ENCODE measurements around the gene KIFC1. TPM values are rescaled to one million over a fixed set of nuclear protein-coding genes. Genes with fewer than 3 reads are reported as not detected.

Gene KIFC1
- total RNA-seq, 2 donors from 2014 or later, result 103 to 170 TPM

Other genes with a start within 250 kb of the KIFC1 start
- gene COL11A2, start 199.4 kb upstream of the KIFC1 start, total RNA-seq, result 1 to 10 TPM; 1.8 to 4.6 TPM
- 10 to 100 TPM; 46.6 to 89.0 TPM for gene RXRB, start 191.2 kb upstream of the KIFC1 start, total RNA-seq
- 10 to 100 TPM; 45.8 to 78.2 TPM for gene SLC39A7, start 191.0 kb upstream of the KIFC1 start, total RNA-seq
- gene HSD17B8, start 187.2 kb upstream of the KIFC1 start, total RNA-seq, result 10 to 100 TPM; 14.7 to 17.5 TPM
- gene RING1, start 183.3 kb upstream of the KIFC1 start, total RNA-seq, result 10 to 100 TPM; 30.3 to 46.5 TPM
- gene VPS52, start 119.9 kb upstream of the KIFC1 start, total RNA-seq, result 10 to 100 TPM; 39.0 to 62.8 TPM
- gene RPS18, start 119.7 kb upstream of the KIFC1 start, total RNA-seq, result 1,000 to 10,000 TPM; 3,809 to 4,545 TPM
- 1 to 10 TPM; 3.7 to 5.9 TPM for gene B3GALT4, start 114.7 kb upstream of the KIFC1 start, total RNA-seq
- 10 to 100 TPM; 73.7 to 81.5 TPM for gene WDR46, start 102.6 kb upstream of the KIFC1 start, total RNA-seq
- gene PFDN6, start 102.2 kb upstream of the KIFC1 start, total RNA-seq, result 100 to 1,000 TPM in 1 of 2 donors, 10 to 100 TPM in 1; 92.9 to 103 TPM
- 100 to 1,000 TPM in 1 of 2 donors, 10 to 100 TPM in 1; 24.5 to 136 TPM for gene RGL2, start 92.9 kb upstream of the KIFC1 start, total RNA-seq
- gene TAPBP, start 77.7 kb upstream of the KIFC1 start, total RNA-seq, result 100 to 1,000 TPM; 143 to 216 TPM
- gene ZBTB22, start 74.1 kb upstream of the KIFC1 start, total RNA-seq, result 10 to 100 TPM; 12.2 to 18.2 TPM
- gene DAXX, start 68.9 kb upstream of the KIFC1 start, total RNA-seq, result 10 to 100 TPM; 68.4 to 72.8 TPM
- 100 to 1,000 TPM in 1 of 2 donors, 10 to 100 TPM in 1; 27.5 to 156 TPM for gene PHF1, start 19.2 kb downstream of the KIFC1 start, total RNA-seq
- gene CUTA, start 26.3 kb downstream of the KIFC1 start, total RNA-seq, result 100 to 1,000 TPM; 186 to 334 TPM
- 10 to 100 TPM; 70.5 to 71.7 TPM for gene SYNGAP1, start 28.2 kb downstream of the KIFC1 start, total RNA-seq
- 10 to 100 TPM in 1 of 2 donors, 1 to 10 TPM in 1; 9.4 to 12.5 TPM for gene ZBTB9, start 62.8 kb downstream of the KIFC1 start, total RNA-seq
- 10 to 100 TPM; 43.8 to 57.0 TPM for gene BAK1, start 188.5 kb downstream of the KIFC1 start, total RNA-seq
- 10 to 100 TPM; 39.2 to 50.8 TPM for gene ITPR3, start 229.5 kb downstream of the KIFC1 start, total RNA-seq

Data from activated naive CD4-positive, alpha-beta T cell treated with anti-CD3 and anti-CD28 coated beads, Interleukin-2, amount 50 U/mL, for 72 hours (primary cell).